HCT116 (cell line): ENCODE measurements around the gene GSTO1. TPM values are rescaled to one million over a fixed set of nuclear protein-coding genes. Genes with fewer than 3 reads are reported as not detected.

ENCODE experiments used
- ATAC-seq: fragments of 200-7000 bp; cut with Tn5 transposase; 2 replicates; pipeline ENCODE4 v1.9.1; 2020; ENCODE audit warnings: mild to moderate bottlenecking, moderate library complexity
- BruUV-seq: library from RNA; stranded (reverse); fragments of 400-500 nt; replicated peaks from 2 replicates; lab custom pipeline; 2021; lab: Mats Ljungman, UMichigan
- CTCF ChIA-PET: fragments of 300-600 bp; sonication (Branson Sonifier 250); formaldehyde crosslinking; loops from one replicate; lab custom pipeline; 2021; ENCODE audit warnings: antibody characterized with exemption; lab: Charles Lee
- POLR2A ChIA-PET: fragments of 300-600, 350-600 bp; sonication (Branson Sonifier 250); formaldehyde crosslinking; loops from one replicate; lab custom pipeline; 2021; ENCODE audit warnings: antibody characterized with exemption; lab: Charles Lee
- RAD21 ChIA-PET, 2 experiments: fragments of 300-600 bp; sonication (Branson Sonifier 250); formaldehyde crosslinking; loops; one replicate each; lab custom pipeline; 2023; ENCODE audit warnings: low total read pairs in 2 of 2; ENCODE audit not compliant: uncharacterized antibody in 2 of 2, unreplicated experiment in 2 of 2, low non-redundant PET in 1 of 2; lab: Charles Lee
- DNase-seq: peaks from one replicate; pipeline ENCODE4 v3.0.0-alpha.2; 2010; ENCODE audit warnings: low read depth, low spot score
- H2AFZ ChIP-seq: fragments of 200-600 bp; shearing (Covaris generic), sonication (generic); 2 replicates; pipeline ENCODE4 v1.6.1; 2017; ENCODE audit warnings: low read depth, mixed run types, mixed read lengths, antibody characterized with exemption, low read length; ENCODE audit not compliant: poor library complexity, severe bottlenecking
- H3K27ac ChIP-seq: 2 replicates; pipeline ENCODE4 v1.5.1; 2012; ENCODE audit warnings: low read depth, low read length
- H3K27me3 ChIP-seq: fragments of 200-600 bp; sonication (generic); 2 replicates; pipeline ENCODE4 v1.6.1; 2016; ENCODE audit warnings: mixed run types, low read length, mixed read lengths; ENCODE audit not compliant: insufficient read depth
- H3K36me3 ChIP-seq, 2 experiments: fragments of 200-500 bp in 1 of 2; fragments of 200-600 bp in 1 of 2; sonication (Bioruptor generic) in 1 of 2; sonication (generic) in 1 of 2; 2 replicates each; pipeline versions ENCODE4 v1.5.1 to v1.6.1; 2014 to 2016; ENCODE audit warnings: low read length in 2 of 2, inconsistent platforms in 1 of 2, mixed read lengths in 1 of 2, mixed run types in 1 of 2; ENCODE audit not compliant: insufficient read depth in 2 of 2, control insufficient read depth in 1 of 2
- H3K4me1 ChIP-seq, 2 experiments: fragments of 200-600 bp in 1 of 2; sonication (generic) in 1 of 2; 2 replicates each; pipeline versions ENCODE4 v1.5.1 to v1.6.1; 2012 to 2017; ENCODE audit warnings: low read length in 2 of 2, inconsistent platforms in 1 of 2, mild to moderate bottlenecking in 1 of 2, mixed read lengths in 1 of 2, mixed run types in 1 of 2, moderate library complexity in 1 of 2; ENCODE audit not compliant: insufficient read depth in 2 of 2, control insufficient read depth in 1 of 2
- H3K4me2 ChIP-seq: fragments of 200-600 bp; sonication (generic); 2 replicates; pipeline ENCODE4 v1.6.1; 2017; ENCODE audit warnings: mixed run types, low read length, mixed read lengths
- H3K4me3 ChIP-seq, 2 experiments: fragments of 200-600 bp in 1 of 2; sonication (generic) in 1 of 2; replicated peaks in 1 of 2; 2 replicates each; pipeline ENCODE4 v1.5.1; 2011 to 2016; ENCODE audit warnings: low read length in 2 of 2, control low read depth in 1 of 2, low read depth in 1 of 2, mild to moderate bottlenecking in 1 of 2, mixed read lengths in 1 of 2, mixed run types in 1 of 2
- H3K79me2 ChIP-seq: fragments of 200-600 bp; sonication (generic); 2 replicates; pipeline ENCODE4 v1.6.1; 2017; ENCODE audit warnings: mild to moderate bottlenecking, mixed run types, low read length, moderate library complexity, mixed read lengths; ENCODE audit not compliant: insufficient read depth
- H3K9ac ChIP-seq: fragments of 200-600 bp; sonication (generic); 2 replicates; pipeline ENCODE4 v1.6.1; 2016; ENCODE audit warnings: low read length, mixed read lengths
- H3K9me2 ChIP-seq: fragments of 200-600 bp; sonication (generic), shearing (Covaris generic); 2 replicates; pipeline ENCODE4 v1.6.1; 2017; ENCODE audit warnings: mixed run types, mild to moderate bottlenecking, moderate library complexity; ENCODE audit not compliant: insufficient read depth
- H3K9me3 ChIP-seq, 2 experiments: fragments of 200-500 bp in 1 of 2; fragments of 200-600 bp in 1 of 2; sonication (Bioruptor generic) in 1 of 2; sonication (generic) in 1 of 2; 2 replicates each; pipeline ENCODE4 v1.6.1; 2014 to 2017; ENCODE audit warnings: low read length in 2 of 2, mixed read lengths in 2 of 2, inconsistent platforms in 1 of 2, low read depth in 1 of 2, mild to moderate bottlenecking in 1 of 2, mixed run types in 1 of 2, moderate library complexity in 1 of 2; ENCODE audit not compliant: control insufficient read depth in 1 of 2, insufficient read depth in 1 of 2
- H4K20me1 ChIP-seq: fragments of 200-600 bp; sonication (generic), shearing (Covaris generic); 2 replicates; pipeline ENCODE4 v1.6.1; 2017; ENCODE audit warnings: mixed run types, mild to moderate bottlenecking, moderate library complexity; ENCODE audit not compliant: insufficient read depth
- CBX3 ChIP-seq: IDR thresholded peaks from 2 replicates; pipeline ENCODE4 v1.6.1; 2012; ENCODE audit warnings: low read depth
- EGR1 ChIP-seq: IDR thresholded peaks from 2 replicates; pipeline ENCODE4 v1.6.1; 2012; ENCODE audit warnings: low read depth
- ELF1 ChIP-seq: IDR thresholded peaks from 2 replicates; pipeline ENCODE4 v1.6.1; 2012; ENCODE audit warnings: low read depth, borderline replicate concordance
- EZH2 ChIP-seq: fragments of 200-600 bp; sonication (generic); IDR thresholded peaks from 2 replicates; pipeline ENCODE4 v1.6.1; 2017; ENCODE audit warnings: antibody characterized with exemption, mixed run types
- EZH2phosphoT487 ChIP-seq: fragments of 200-600 bp; IDR thresholded peaks from 2 replicates; pipeline ENCODE4 v1.6.1; 2018; ENCODE audit warnings: antibody characterized with exemption, borderline replicate concordance
- POLR2A ChIP-seq: IDR thresholded peaks from 2 replicates; pipeline ENCODE4 v1.7.0; 2011; ENCODE audit warnings: borderline replicate concordance; ENCODE audit not compliant: insufficient read depth, insufficient read length; ENCODE audit errors: extremely low read depth
- POLR2AphosphoS5 ChIP-seq: IDR thresholded peaks from 2 replicates; pipeline ENCODE4 v1.6.1; 2011; ENCODE audit warnings: mild to moderate bottlenecking, low read depth, low read length, moderate library complexity
- RAD21 ChIP-seq: IDR thresholded peaks from 2 replicates; pipeline ENCODE4 v1.6.1; 2012; ENCODE audit warnings: low read depth, mild to moderate bottlenecking
- SRF ChIP-seq: IDR thresholded peaks from 2 replicates; pipeline ENCODE4 v1.6.1; 2012; ENCODE audit warnings: low read depth
- TCF7L2 ChIP-seq: IDR thresholded peaks from 2 replicates; pipeline ENCODE4 v1.7.0; 2011; ENCODE audit warnings: borderline replicate concordance, inconsistent platforms; ENCODE audit not compliant: insufficient read depth, insufficient read length; ENCODE audit errors: extremely low read depth
- YY1 ChIP-seq: IDR thresholded peaks from 2 replicates; pipeline ENCODE4 v1.6.1; 2011; ENCODE audit warnings: low read length, low read depth, moderate library complexity, mild to moderate bottlenecking; ENCODE audit not compliant: insufficient replicate concordance; ENCODE audit errors: extremely low read depth
- ZFX ChIP-seq: fragments of 450-650 bp; IDR thresholded peaks from 2 replicates; pipeline ENCODE4 v1.6.1; 2017
- ZNF274 ChIP-seq: fragments of 200-500 bp; sonication (Bioruptor generic); IDR thresholded peaks from 2 replicates; pipeline ENCODE4 v1.6.1; 2014; ENCODE audit warnings: mild to moderate bottlenecking, low read depth, low read length, inconsistent platforms
- intact Hi-C: fragments of 100-400 bp; cut with micrococcal nuclease; formaldehyde crosslinking; loops from 2 replicates; pipeline ENCODE4 v1.10.0; 2022
- total RNA-seq: library from RNA; stranded (reverse); gene quantifications from one replicate; pipeline ENCODE4 v1.2.1, GENCODE V29; 2021; ENCODE audit not compliant: unreplicated experiment
- TF ChIP-seq, protein P1 (sequence below): IDR thresholded peaks from 2 replicates; pipeline ENCODE4 v1.6.1; 2011; ENCODE audit warnings: mild to moderate bottlenecking, low read length, moderate library complexity; ENCODE audit not compliant: insufficient replicate concordance; ENCODE audit errors: extremely low read depth
- TF ChIP-seq, protein P2 (sequence below): IDR thresholded peaks from 2 replicates; pipeline ENCODE4 v1.6.1; 2012

The GSTO1 gene
- total RNA-seq, 1 experiment from 2014 or later, result 179 TPM

DNA sequence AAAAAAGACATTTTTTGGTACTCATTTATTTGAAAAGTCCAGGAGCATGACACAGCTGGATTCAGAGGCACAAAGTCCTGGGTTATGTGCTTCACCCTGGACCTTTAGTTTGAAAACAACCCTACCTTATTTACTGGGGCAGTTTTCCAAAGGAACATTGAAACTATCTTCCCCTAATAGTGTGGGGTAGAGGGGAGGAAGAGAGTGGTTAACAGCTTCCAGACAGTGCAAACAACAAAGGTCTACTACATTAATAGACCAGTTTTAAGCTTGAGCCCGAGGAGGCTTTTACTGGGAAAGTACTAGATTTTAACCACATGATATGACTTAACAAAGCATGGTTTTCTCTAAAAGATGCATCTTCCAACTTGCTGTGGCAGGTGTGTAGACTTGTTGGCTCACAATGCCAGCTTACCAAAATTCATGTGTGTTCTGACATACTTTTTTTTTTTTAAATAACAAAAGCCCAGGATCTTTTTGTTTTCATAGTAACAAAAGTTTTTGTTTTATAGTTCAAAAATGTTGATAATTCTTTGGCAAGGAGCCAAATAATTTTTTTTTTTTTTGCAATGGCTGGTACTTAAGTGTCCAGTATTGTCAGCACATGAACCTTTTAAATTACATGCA lies 1.8 kb downstream of the GSTO1 start (continued):
- no peak; the same call in 1 of the 2 replicates for TF ChIP-seq POLR2AphosphoS5

DNA sequence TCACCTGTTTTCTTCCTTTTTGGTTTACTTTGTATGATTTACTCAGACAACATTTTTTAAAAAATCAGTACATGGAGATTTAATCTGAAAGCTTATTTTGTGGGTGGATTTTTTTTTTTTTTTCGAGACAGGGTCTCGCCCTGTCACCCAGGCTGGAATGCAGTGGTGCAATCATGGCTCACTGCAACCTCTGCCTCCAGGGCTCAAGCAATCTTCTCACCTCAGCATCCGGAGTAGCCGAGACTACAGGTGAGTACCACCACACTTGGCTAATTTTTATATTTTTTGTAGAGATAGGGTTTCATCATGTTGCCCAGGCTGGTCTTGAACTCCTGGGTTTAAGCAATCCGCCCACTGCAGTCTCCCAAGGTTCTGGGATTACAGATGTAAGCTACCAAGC lies 2.5 kb downstream of the GSTO1 start:
- ATAC-seq, result no peak

DNA sequence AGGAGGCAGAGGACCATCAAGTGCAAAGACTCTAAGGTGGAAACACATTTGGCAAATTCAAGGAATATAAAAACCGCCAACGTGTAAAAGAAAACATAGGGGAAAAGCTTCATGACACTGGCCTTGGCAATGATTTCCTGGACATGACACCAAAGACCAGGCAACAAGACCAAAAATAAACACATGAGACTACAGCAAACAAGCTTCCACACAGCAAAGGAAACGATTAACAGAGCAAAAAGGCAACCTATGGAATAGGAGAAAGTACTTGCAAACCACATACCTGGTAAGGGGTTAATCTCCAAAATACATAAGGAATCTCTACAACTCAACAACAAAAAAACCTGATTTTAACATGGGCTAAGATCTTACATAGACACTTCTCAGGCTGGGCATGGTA lies 3.5 kb downstream of the GSTO1 start:
- no TSS peak for BruUV-seq
- no peak overlapping the region for H2AFZ ChIP-seq
- TF ChIP-seq ZFX (no peak), YY1 (no peak), ZNF274 (no peak), POLR2AphosphoS5 (no peak), EZH2phosphoT487 (no peak), ELF1 (no peak), POLR2A (no peak), CBX3 (no peak), RAD21 (no peak), EGR1 (no peak), SRF (no peak), EZH2 (no peak)
- TF ChIP-seq, protein P1, sequence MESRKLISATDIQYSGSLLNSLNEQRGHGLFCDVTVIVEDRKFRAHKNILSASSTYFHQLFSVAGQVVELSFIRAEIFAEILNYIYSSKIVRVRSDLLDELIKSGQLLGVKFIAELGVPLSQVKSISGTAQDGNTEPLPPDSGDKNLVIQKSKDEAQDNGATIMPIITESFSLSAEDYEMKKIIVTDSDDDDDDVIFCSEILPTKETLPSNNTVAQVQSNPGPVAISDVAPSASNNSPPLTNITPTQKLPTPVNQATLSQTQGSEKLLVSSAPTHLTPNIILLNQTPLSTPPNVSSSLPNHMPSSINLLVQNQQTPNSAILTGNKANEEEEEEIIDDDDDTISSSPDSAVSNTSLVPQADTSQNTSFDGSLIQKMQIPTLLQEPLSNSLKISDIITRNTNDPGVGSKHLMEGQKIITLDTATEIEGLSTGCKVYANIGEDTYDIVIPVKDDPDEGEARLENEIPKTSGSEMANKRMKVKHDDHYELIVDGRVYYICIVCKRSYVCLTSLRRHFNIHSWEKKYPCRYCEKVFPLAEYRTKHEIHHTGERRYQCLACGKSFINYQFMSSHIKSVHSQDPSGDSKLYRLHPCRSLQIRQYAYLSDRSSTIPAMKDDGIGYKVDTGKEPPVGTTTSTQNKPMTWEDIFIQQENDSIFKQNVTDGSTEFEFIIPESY, result no peak
- TF ChIP-seq, protein P2, sequence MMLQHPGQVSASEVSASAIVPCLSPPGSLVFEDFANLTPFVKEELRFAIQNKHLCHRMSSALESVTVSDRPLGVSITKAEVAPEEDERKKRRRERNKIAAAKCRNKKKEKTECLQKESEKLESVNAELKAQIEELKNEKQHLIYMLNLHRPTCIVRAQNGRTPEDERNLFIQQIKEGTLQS, result no peak
- TF ChIP-seq, all 23 proteins: peak for 0
- intact Hi-C loops, result loop anchor here (5.0 kb wide), 1 partner anchor 371 kb away; no protein-coding TSS in a partner anchor
- H3K9me2 ChIP-seq, result no peaks in the 10 kb centered on the region
- H3K4me3 ChIP-seq, result no peak overlapping the region
- H3K27ac ChIP-seq, result no peak overlapping the region
- no peak overlapping the region for H3K4me2 ChIP-seq
- no peaks in the 10 kb centered on the region for H4K20me1 ChIP-seq
- no peaks in the 10 kb centered on the region for H3K27me3 ChIP-seq
- no peak for DNase-seq
- ChIA-PET CTCF (interaction anchor here (0.9 to 2.0 kb wide), 2 partner anchors 16 to 32 kb away, joined by 3 to 9 read pairs; no protein-coding TSS in a partner anchor), POLR2A (no interaction called here), RAD21 (no interaction called here)
- no peak overlapping the region for H3K9ac ChIP-seq
- H3K36me3 ChIP-seq, result peaks cover 48 to 58% of the 10 kb centered on the region in 2 experiments
- no peak for ATAC-seq
- peaks cover 14 to 34% of the 10 kb centered on the region in 2 experiments for H3K4me1 ChIP-seq
- H3K79me2 ChIP-seq, result peaks cover 85% of the 10 kb centered on the region
- no peaks in the 10 kb centered on the region for H3K9me3 ChIP-seq

More for the DNA sequence above, 2.5 kb downstream of the GSTO1 start:
- BruUV-seq, result no TSS peak
- no peak overlapping the region for H3K27ac ChIP-seq
- H2AFZ ChIP-seq, result no peak overlapping the region
- no peak overlapping the region for H3K4me2 ChIP-seq
- ChIA-PET POLR2A (no interaction called here), CTCF (interaction anchor here (0.7 to 2.0 kb wide), 3 partner anchors 17 to 33 kb away, joined by 3 to 9 read pairs (median 5); no protein-coding TSS in a partner anchor), RAD21 (no interaction called here)
- no peaks in the 10 kb centered on the region for H3K27me3 ChIP-seq
- H4K20me1 ChIP-seq, result no peaks in the 10 kb centered on the region
- peaks cover 42 to 49% of the 10 kb centered on the region in 2 experiments for H3K36me3 ChIP-seq
- no peak for DNase-seq
- H3K9me3 ChIP-seq, result no peaks in the 10 kb centered on the region
- H3K4me3 ChIP-seq, result no peak overlapping the region
- no peaks in the 10 kb centered on the region for H3K9me2 ChIP-seq
- TF ChIP-seq TCF7L2, result no peak
- H3K9ac ChIP-seq, result no peak overlapping the region
- peaks cover 77% of the 10 kb centered on the region for H3K79me2 ChIP-seq
- intact Hi-C loops, result loop anchor here (5.0 kb wide), 1 partner anchor 370 kb away; no protein-coding TSS in a partner anchor
- H3K4me1 ChIP-seq, result peaks cover 14 to 37% of the 10 kb centered on the region in 2 experiments
